Osteocyte (in vitro differentiated cells): ENCODE results near the gene LAMC1. TPM values are rescaled to one million over a fixed set of nuclear protein-coding genes. Genes with fewer than 3 reads are reported as not detected.

Experiments
- DNase-seq: peaks from one replicate; pipeline ENCODE4 v3.0.0; 2021; ENCODE audit warnings: mixed read lengths; ENCODE audit not compliant: unreplicated experiment; ENCODE audit errors: extremely low spot score
- H3K27ac Mint-ChIP-seq: one replicate; pipeline ENCODE4 v1.8.0; 2021; ENCODE audit warnings: mild to moderate bottlenecking, mixed read lengths; ENCODE audit not compliant: unreplicated experiment
- H3K27me3 Mint-ChIP-seq: one replicate; pipeline ENCODE4 v1.8.0; 2021; ENCODE audit warnings: mixed read lengths; ENCODE audit not compliant: unreplicated experiment
- H3K36me3 Mint-ChIP-seq: one replicate; pipeline ENCODE4 v1.8.0; 2021; ENCODE audit warnings: mixed read lengths; ENCODE audit not compliant: unreplicated experiment
- H3K4me1 Mint-ChIP-seq: one replicate; pipeline ENCODE4 v1.8.0; 2021; ENCODE audit warnings: mixed read lengths; ENCODE audit not compliant: unreplicated experiment
- H3K4me3 Mint-ChIP-seq: one replicate; pipeline ENCODE4 v1.8.0; 2021; ENCODE audit warnings: mild to moderate bottlenecking, moderate library complexity, mixed read lengths; ENCODE audit not compliant: unreplicated experiment
- H3K9me3 Mint-ChIP-seq: one replicate; pipeline ENCODE4 v1.8.0; 2021; ENCODE audit warnings: mixed read lengths; ENCODE audit not compliant: unreplicated experiment
- CTCF ChIP-seq: fragments of 200-600 bp; sonication (generic); IDR thresholded peaks from 2 replicates; pipeline ENCODE4 v1.5.0; 2021; ENCODE audit warnings: antibody characterized with exemption, mild to moderate bottlenecking, moderate library complexity
- total RNA-seq: library from RNA; stranded (reverse); gene quantifications from 2 replicates; pipeline ENCODE4 v1.2.1, GENCODE V29; 2021

The LAMC1 gene
- total RNA-seq, 1 donor from 2014 or later = 384 TPM

- Mint-ChIP-seq H3K4me1 (peaks cover 23% of the 10 kb centered on the region), H3K36me3 (no peaks in the 10 kb centered on the region), H3K9me3 (no peaks in the 10 kb centered on the region), H3K27me3 (no peaks in the 10 kb centered on the region), H3K27ac (no peak overlapping the region), H3K4me3 (no peak overlapping the region)
- no peak for TF ChIP-seq CTCF
- no peak for DNase-seq
Observed at GRCh38 chr1:183152180-183152579, 129.0 kb downstream of the LAMC1 start.

GRCh38 chr1:183155939-183156338 is 132.7 kb downstream of the LAMC1 start:
- H3K27me3 Mint-ChIP-seq = no peaks in the 10 kb centered on the region
- TF ChIP-seq CTCF = no peak
- no peak overlapping the region for H3K27ac Mint-ChIP-seq
- H3K4me3 Mint-ChIP-seq = no peak overlapping the region
- no peak for DNase-seq
- peaks cover 12% of the 10 kb centered on the region for H3K4me1 Mint-ChIP-seq
- no peaks in the 10 kb centered on the region for H3K36me3 Mint-ChIP-seq
- H3K9me3 Mint-ChIP-seq = no peaks in the 10 kb centered on the region

GRCh38 chr1:183159960-183160359 is 136.7 kb downstream of the LAMC1 start:
- Mint-ChIP-seq H3K27ac (no peak overlapping the region), H3K27me3 (no peaks in the 10 kb centered on the region), H3K4me1 (peaks cover 12% of the 10 kb centered on the region), H3K36me3 (no peaks in the 10 kb centered on the region), H3K4me3 (no peak overlapping the region), H3K9me3 (no peaks in the 10 kb centered on the region)
- DNase-seq = no peak
- TF ChIP-seq CTCF = no peak

GRCh38 chr1:183161391-183161790 is 138.2 kb downstream of the LAMC1 start:
- no peak overlapping the region for H3K27ac Mint-ChIP-seq
- H3K4me1 Mint-ChIP-seq = peaks cover 12% of the 10 kb centered on the region
- no peaks in the 10 kb centered on the region for H3K9me3 Mint-ChIP-seq
- TF ChIP-seq CTCF = no peak
- no peaks in the 10 kb centered on the region for H3K27me3 Mint-ChIP-seq
- H3K4me3 Mint-ChIP-seq = no peak overlapping the region
- no peak for DNase-seq
- no peaks in the 10 kb centered on the region for H3K36me3 Mint-ChIP-seq

- no peaks in the 10 kb centered on the region for H3K27me3 Mint-ChIP-seq
- TF ChIP-seq CTCF = no peak
- H3K4me1 Mint-ChIP-seq = peaks cover 17% of the 10 kb centered on the region
- no peak overlapping the region for H3K4me3 Mint-ChIP-seq
- H3K36me3 Mint-ChIP-seq = no peaks in the 10 kb centered on the region
- no peak for DNase-seq
- no peaks in the 10 kb centered on the region for H3K9me3 Mint-ChIP-seq
- no peak overlapping the region for H3K27ac Mint-ChIP-seq
Observed at GRCh38 chr1:183163316-183163715, 140.1 kb downstream of the LAMC1 start.
